GM18951 (cell line): ENCODE measurements around the gene PUSL1.

Experiments used
- POLR2A ChIP-seq: IDR thresholded peaks from 4 replicates; pipeline ENCODE4 v1.6.1; 2011; ENCODE audit warnings: mild to moderate bottlenecking; ENCODE audit not compliant: insufficient read length, insufficient read depth; ENCODE audit errors: extremely low read depth
- in situ Hi-C: fragments of 300-500 bp; cut with MboI; formaldehyde crosslinking; loops from one replicate; pipeline ENCODE4 v1.12.0; 2022; ENCODE audit warnings: low sequenced_read_pairs, mixed read lengths, inconsistent platforms; ENCODE audit not compliant: unreplicated experiment

Gene PUSL1

GRCh38 chr1:1347663-1348419 lies 39.4 kb downstream of the PUSL1 start:
- in situ Hi-C loops = no loop called here
- no peak for TF ChIP-seq POLR2A

GRCh38 chr1:1348420-1349255 lies 40.2 kb downstream of the PUSL1 start:
- TF ChIP-seq POLR2A = no peak
- in situ Hi-C loops = no loop called here

GRCh38 chr1:1349256-1350012 lies 41.0 kb downstream of the PUSL1 start, which contains the start of gene DVL1:
DVL1 (minus strand) TSS chr1:1349418; CDS start chr1:1349065, 353 bp downstream.
- in situ Hi-C loops = no loop called here
- peak; percentile 79 for TF ChIP-seq POLR2A

GRCh38 chr1:1351511-1352427 lies 43.4 kb downstream of the PUSL1 start:
- in situ Hi-C loops = no loop called here
- TF ChIP-seq POLR2A = no peak

- TF ChIP-seq POLR2A = no peak
- in situ Hi-C loops = no loop called here
Observed at GRCh38 chr1:1352786-1353388, 44.5 kb downstream of the PUSL1 start.

- TF ChIP-seq POLR2A = no peak
- in situ Hi-C loops = no loop called here
Observed at GRCh38 chr1:1353389-1354151, 45.2 kb downstream of the PUSL1 start.

- TF ChIP-seq POLR2A = no peak
- in situ Hi-C loops = no loop called here
Observed at GRCh38 chr1:1354271-1355247, 46.2 kb downstream of the PUSL1 start.

- in situ Hi-C loops = no loop called here
- TF ChIP-seq POLR2A = no peak
Observed at GRCh38 chr1:1355416-1355815, 47.0 kb downstream of the PUSL1 start.

GRCh38 chr1:1356166-1356795 lies 47.9 kb downstream of the PUSL1 start:
- in situ Hi-C loops = no loop called here
- TF ChIP-seq POLR2A = no peak
